Fibroblast of lung (primary cell): Measurements from ENCODE around the gene PAPPA. TPM values are rescaled to one million over a fixed set of nuclear protein-coding genes. Genes with fewer than 3 reads are reported as not detected.

Source experiments
- DNase-seq, 2 donors: peaks; one replicate each; pipeline versions ENCODE4 v3.0.0 to v3.0.0-alpha.2; 2010; ENCODE audit warnings: low read depth in 2 of 2
- H2AFZ ChIP-seq: 2 replicates; pipeline ENCODE4 v1.5.1; 2012; ENCODE audit warnings: low read length, control low read depth, inconsistent platforms
- H3K27ac ChIP-seq: 2 replicates; pipeline ENCODE4 v1.5.1; 2011; ENCODE audit warnings: low read length, control low read depth; ENCODE audit not compliant: insufficient read depth
- H3K27me3 ChIP-seq: 2 replicates; pipeline ENCODE4 v1.5.1; 2011; ENCODE audit warnings: mild to moderate bottlenecking, low read length; ENCODE audit not compliant: control insufficient read depth, insufficient read depth
- H3K36me3 ChIP-seq: 2 replicates; pipeline ENCODE4 v1.5.1; 2011; ENCODE audit warnings: low read length; ENCODE audit not compliant: control insufficient read depth, insufficient read depth
- H3K4me1 ChIP-seq: 2 replicates; pipeline ENCODE4 v1.5.1; 2011; ENCODE audit warnings: low read length; ENCODE audit not compliant: control insufficient read depth, insufficient read depth; ENCODE audit errors: extremely low read depth
- H3K4me2 ChIP-seq: 2 replicates; pipeline ENCODE4 v1.5.1; 2011; ENCODE audit warnings: low read length, control low read depth; ENCODE audit not compliant: insufficient read depth; ENCODE audit errors: extremely low read depth
- H3K4me3 ChIP-seq, 4 experiments: fragments of 200-600 bp in 1 of 4; sonication (generic) in 1 of 4; replicated peaks in 1 of 4; 2 replicates each; pipeline ENCODE4 v1.5.1; 2011 to 2016; ENCODE audit warnings: low read length in 4 of 4, low read depth in 3 of 4, mild to moderate bottlenecking in 3 of 4, control low read depth in 2 of 4, inconsistent platforms in 1 of 4, mixed read lengths in 1 of 4; ENCODE audit not compliant: insufficient read depth in 1 of 4; ENCODE audit errors: control extremely low read depth in 1 of 4
- H3K79me2 ChIP-seq: 2 replicates; pipeline ENCODE4 v1.5.1; 2012; ENCODE audit warnings: mild to moderate bottlenecking, low read length, inconsistent platforms; ENCODE audit not compliant: control insufficient read depth, insufficient read depth
- H3K9ac ChIP-seq: 2 replicates; pipeline ENCODE4 v1.5.1; 2011; ENCODE audit warnings: mild to moderate bottlenecking, low read length, control low read depth; ENCODE audit not compliant: insufficient read depth
- H3K9me3 ChIP-seq: 2 replicates; pipeline ENCODE4 v1.5.1; 2012; ENCODE audit warnings: low read depth, low read length; ENCODE audit not compliant: control insufficient read depth, insufficient read depth
- H4K20me1 ChIP-seq: 2 replicates; pipeline ENCODE4 v1.5.1; 2011; ENCODE audit warnings: low read length; ENCODE audit not compliant: control insufficient read depth, insufficient read depth; ENCODE audit errors: extremely low read depth
- CTCF ChIP-seq, 2 donors: IDR thresholded peaks in 1 of 2; conservative IDR thresholded peaks in 1 of 2; 1 replicate in 1 of 2; 2 replicates in 1 of 2; pipeline ENCODE4 v1.5.1; 2011 to 2012; ENCODE audit warnings: low read length in 2 of 2, control low read depth in 1 of 2, inconsistent platforms in 1 of 2, low read depth in 1 of 2, mild to moderate bottlenecking in 1 of 2
- EZH2 ChIP-seq: IDR thresholded peaks from 2 replicates; pipeline ENCODE4 v1.5.1; 2012; ENCODE audit warnings: low read length, control low read depth, mild to moderate bottlenecking; ENCODE audit errors: missing control alignments
- polyA plus RNA-seq, 2 donors: library from polyadenylated mRNA; depleted of rRNA in 1 of 2; stranded (reverse) in 1 of 2; unstranded in 1 of 2; fragments of >200 nt; gene quantifications; 2 replicates each; pipeline ENCODE4 v1.2.1, GENCODE V29; 2011 to 2012; ENCODE audit warnings: missing spikeins in 1 of 2
- total RNA-seq: library from RNA; depleted of rRNA; stranded (reverse); fragments of >200 nt; gene quantifications from 2 replicates; pipeline ENCODE4 v1.2.1, GENCODE V29; 2014

Gene PAPPA
- total and polyA plus RNA-seq, 2 donors (not counting 1 experiment from before 2014, with no cell fraction given) = 8.8 to 45.7 TPM

GRCh38 chr9:116208417-116209232 lies 55.0 kb downstream of the PAPPA start:
- Histone ChIP-seq H3K27me3 (no peaks in the 10 kb centered on the region), H3K9ac (no peak overlapping the region), H3K9me3 (no peaks in the 10 kb centered on the region), H4K20me1 (no peaks in the 10 kb centered on the region), H3K27ac (no peak overlapping the region), H3K4me2 (no peak overlapping the region), H3K36me3 (peaks cover 2% of the 10 kb centered on the region), H2AFZ (no peak overlapping the region), H3K79me2 (no peaks in the 10 kb centered on the region), H3K4me3 (no peak overlapping the region), H3K4me1 (peaks cover 2% of the 10 kb centered on the region)
- peak; percentile 15 to 36 for TF ChIP-seq CTCF (conservative IDR thresholded peaks at IDR 0.05 in 1 of 2, IDR thresholded peaks at IDR 0.05 in 1 of 2; ENCODE audit: low read depth in 1 of 2, low read length in 2 of 2)
- TF ChIP-seq EZH2 = no peak
- peak; percentile 27 to 64 for DNase-seq

GRCh38 chr9:116209414-116210116 lies 56.0 kb downstream of the PAPPA start:
- Histone ChIP-seq H3K79me2 (no peaks in the 10 kb centered on the region), H3K4me1 (peaks cover 2% of the 10 kb centered on the region), H2AFZ (no peak overlapping the region), H3K27ac (no peak overlapping the region), H3K36me3 (peaks cover 2% of the 10 kb centered on the region), H3K4me2 (no peak overlapping the region), H3K9ac (no peak overlapping the region), H3K4me3 (no peak overlapping the region), H3K27me3 (no peaks in the 10 kb centered on the region), H4K20me1 (no peaks in the 10 kb centered on the region), H3K9me3 (no peaks in the 10 kb centered on the region)
- no peak for DNase-seq
- TF ChIP-seq EZH2 (no peak), CTCF (conservative IDR thresholded peaks at IDR 0.05 in 1 of 2, IDR thresholded peaks at IDR 0.05 in 1 of 2; ENCODE audit: low read depth in 1 of 2, low read length in 2 of 2) (no peak)

- Histone ChIP-seq H3K9ac (no peak overlapping the region), H3K4me1 (peaks cover 2% of the 10 kb centered on the region), H3K4me3 (no peak overlapping the region), H3K9me3 (no peaks in the 10 kb centered on the region), H4K20me1 (no peaks in the 10 kb centered on the region), H3K79me2 (no peaks in the 10 kb centered on the region), H3K4me2 (no peak overlapping the region), H3K27me3 (no peaks in the 10 kb centered on the region), H3K36me3 (peaks cover 2% of the 10 kb centered on the region), H3K27ac (no peak overlapping the region), H2AFZ (no peak overlapping the region)
- peak in 1 of 2 donors; percentile 9 for DNase-seq
- TF ChIP-seq CTCF (conservative IDR thresholded peaks at IDR 0.05 in 1 of 2, IDR thresholded peaks at IDR 0.05 in 1 of 2; ENCODE audit: low read depth in 1 of 2, low read length in 2 of 2) (no peak), EZH2 (no peak)
Observed at GRCh38 chr9:116212986-116213692, 59.5 kb downstream of the PAPPA start.
